Hepatocyte (in vitro differentiated cells): ENCODE results near the gene GAL3ST2.

Experiments used
- CTCF ChIP-seq: fragments of 200-600 bp; sonication (generic); IDR thresholded peaks from 2 replicates; pipeline ENCODE4 v1.5.1; 2016; ENCODE audit warnings: antibody characterized with exemption, mild to moderate bottlenecking; ENCODE audit not compliant: poor library complexity
- EZH2 ChIP-seq: fragments of 200-600 bp; sonication (generic); IDR thresholded peaks from 2 replicates; pipeline ENCODE4 v1.6.1; 2016; ENCODE audit warnings: antibody characterized with exemption, mild to moderate bottlenecking, borderline replicate concordance
- EZH2phosphoT487 ChIP-seq: fragments of 200-600 bp; sonication (generic); IDR thresholded peaks from one replicate; pipeline ENCODE4 v1.6.1; 2018; ENCODE audit warnings: antibody characterized with exemption, mild to moderate bottlenecking, low read depth, moderate library complexity; ENCODE audit not compliant: unreplicated experiment, severe bottlenecking

DNA sequence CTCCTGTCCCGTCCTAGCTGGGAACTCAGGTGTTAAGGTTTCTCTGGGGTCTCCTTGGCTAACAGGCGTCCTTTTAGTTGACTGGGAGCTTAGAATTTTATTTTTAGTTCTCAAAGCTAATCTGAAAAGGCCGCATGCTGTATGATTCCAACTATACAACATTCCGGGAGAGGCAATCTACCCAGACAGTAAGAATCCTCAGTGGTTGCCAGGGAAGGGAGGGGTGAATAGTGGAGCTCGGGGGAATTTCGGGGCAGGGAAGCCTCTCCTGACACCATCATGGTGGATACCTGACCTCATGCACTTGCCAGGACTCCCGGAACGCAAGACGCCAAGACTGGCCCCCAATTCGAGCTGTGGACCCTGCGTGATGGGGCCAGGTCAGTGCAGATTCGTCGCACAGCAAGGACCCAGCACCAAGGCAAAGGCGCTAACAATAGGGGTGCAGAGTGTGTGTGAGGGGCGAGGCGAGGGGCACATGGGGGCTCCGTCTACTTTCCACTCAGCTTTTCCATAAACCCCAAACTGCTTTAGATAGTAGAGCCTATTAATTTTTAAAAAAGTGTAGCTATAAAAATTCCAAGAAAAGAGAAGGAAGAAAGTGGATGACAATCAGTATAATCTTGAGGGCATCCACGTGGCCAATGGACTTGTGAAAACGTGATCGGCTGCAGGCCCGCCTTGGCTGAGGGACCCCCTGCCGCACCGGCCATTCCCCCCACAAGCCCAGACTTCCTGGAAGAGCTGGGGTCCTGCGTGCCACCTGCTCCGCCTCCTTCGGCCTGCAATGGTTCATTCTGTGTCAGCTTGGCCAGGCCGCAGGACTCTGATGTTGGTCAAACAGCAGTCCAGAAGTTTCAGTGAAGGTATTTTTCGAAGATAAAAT is 64.8 kb downstream of the GAL3ST2 start:
- TF ChIP-seq CTCF (no peak), EZH2 (no peak), EZH2phosphoT487 (no peak)
